ENCODE data around the gene ARHGAP5.

ARHGAP5 gene

GRCh38 chr14:32064931-32065330 is 12.2 kb upstream of the ARHGAP5 start:
- Histone ChIP-seq H3K4me3 (replicated peaks; ENCODE audit: insufficient read depth, low read length) (no peak overlapping the region), H3K27ac (replicated peaks) (no peak overlapping the region), H3K27me3 (ENCODE audit: insufficient read depth, poor library complexity, severe bottlenecking) (no peaks in the 10 kb centered on the region)
- no peak for TF ChIP-seq REST (IDR thresholded peaks at IDR 0.05; ENCODE audit: insufficient replicate concordance, low read depth)
- TF ChIP-seq GABPA (IDR thresholded peaks at IDR 0.05; ENCODE audit: low read depth), result no peak
- no peak for TF ChIP-seq POLR2AphosphoS5 (IDR thresholded peaks at IDR 0.05; ENCODE audit: low read depth)
- TF ChIP-seq CTCF (IDR thresholded peaks at IDR 0.05; ENCODE audit: insufficient read depth, low read length), result no peak
- no peak for TF ChIP-seq SPI1 (IDR thresholded peaks at IDR 0.05; ENCODE audit: borderline replicate concordance, low read depth)
- no peak for DNase-seq (ENCODE audit: low read depth in 1 of 2, low spot score in 1 of 2)

- no peak overlapping the region for H3K27ac ChIP-seq (replicated peaks)
- H3K4me3 ChIP-seq (replicated peaks; ENCODE audit: insufficient read depth, low read length), result no peak overlapping the region
- TF ChIP-seq REST (IDR thresholded peaks at IDR 0.05; ENCODE audit: insufficient replicate concordance, low read depth) (no peak), SPI1 (IDR thresholded peaks at IDR 0.05; ENCODE audit: borderline replicate concordance, low read depth) (no peak), POLR2AphosphoS5 (IDR thresholded peaks at IDR 0.05; ENCODE audit: low read depth) (no peak), CTCF (IDR thresholded peaks at IDR 0.05; ENCODE audit: insufficient read depth, low read length) (no peak), GABPA (IDR thresholded peaks at IDR 0.05; ENCODE audit: low read depth) (no peak)
- DNase-seq (ENCODE audit: low read depth in 1 of 2, low spot score in 1 of 2), result no peak
- no peaks in the 10 kb centered on the region for H3K27me3 ChIP-seq (ENCODE audit: insufficient read depth, poor library complexity, severe bottlenecking)
Observed at GRCh38 chr14:32068708-32069107, 8.4 kb upstream of the ARHGAP5 start.

- no peak overlapping the region for H3K27ac ChIP-seq (replicated peaks)
- TF ChIP-seq GABPA (IDR thresholded peaks at IDR 0.05; ENCODE audit: low read depth) (no peak), CTCF (IDR thresholded peaks at IDR 0.05; ENCODE audit: insufficient read depth, low read length) (no peak), SPI1 (IDR thresholded peaks at IDR 0.05; ENCODE audit: borderline replicate concordance, low read depth) (no peak), REST (IDR thresholded peaks at IDR 0.05; ENCODE audit: insufficient replicate concordance, low read depth) (no peak), POLR2AphosphoS5 (IDR thresholded peaks at IDR 0.05; ENCODE audit: low read depth) (no peak)
- H3K27me3 ChIP-seq (ENCODE audit: insufficient read depth, poor library complexity, severe bottlenecking), result peaks cover 6% of the 10 kb centered on the region
- H3K4me3 ChIP-seq (replicated peaks; ENCODE audit: insufficient read depth, low read length), result no peak overlapping the region
- DNase-seq (ENCODE audit: low read depth in 1 of 2, low spot score in 1 of 2), result no peak
Observed at GRCh38 chr14:32070282-32070681, 6.8 kb upstream of the ARHGAP5 start.
